Mesendoderm (in vitro differentiated cells): ENCODE measurements around the gene GRIP1.
A peak's percentile ranks its signal among the peaks of the same experiment; 100 is the strongest.

ENCODE experiments used
- DNase-seq: peaks from one replicate; pipeline ENCODE4 v3.0.0; 2013
- H2AK5ac ChIP-seq: 2 replicates; pipeline ENCODE4 v1.6.1; 2013; ENCODE audit warnings: low read length, inconsistent platforms
- H2BK120ac ChIP-seq: 2 replicates; pipeline ENCODE4 v1.6.1; 2013; ENCODE audit warnings: low read depth, mild to moderate bottlenecking, low read length, moderate library complexity, mixed read lengths
- H2BK15ac ChIP-seq: replicated peaks from 2 replicates; pipeline ENCODE4 v1.6.1; 2013; ENCODE audit warnings: low read depth, mild to moderate bottlenecking, moderate library complexity
- H2BK5ac ChIP-seq: 2 replicates; pipeline ENCODE4 v1.6.1; 2013; ENCODE audit warnings: low read length, inconsistent platforms
- H3K18ac ChIP-seq: 2 replicates; pipeline ENCODE4 v1.6.1; 2013; ENCODE audit warnings: mild to moderate bottlenecking, low read length, mixed read lengths
- H3K23ac ChIP-seq: one replicate; pipeline ENCODE4 v1.6.1; 2013; ENCODE audit warnings: low read length
- H3K27ac ChIP-seq: 2 replicates; pipeline ENCODE4 v1.5.1; 2013; ENCODE audit warnings: low read depth, mild to moderate bottlenecking, inconsistent platforms, low read length, moderate library complexity
- H3K27me3 ChIP-seq: 2 replicates; pipeline ENCODE4 v1.6.1; 2013; ENCODE audit warnings: low read length, control low read depth, mild to moderate bottlenecking, inconsistent platforms; ENCODE audit not compliant: insufficient read depth, poor library complexity
- H3K36me3 ChIP-seq: 2 replicates; pipeline ENCODE4 v1.6.1; 2013; ENCODE audit warnings: low read length, inconsistent platforms; ENCODE audit not compliant: control insufficient read depth, insufficient read depth
- H3K4ac ChIP-seq: one replicate; pipeline ENCODE4 v1.6.1; 2013; ENCODE audit warnings: low read depth, mild to moderate bottlenecking, low read length, moderate library complexity
- H3K4me1 ChIP-seq: 2 replicates; pipeline ENCODE4 v1.6.1; 2013; ENCODE audit warnings: low read depth, low read length, inconsistent platforms; ENCODE audit not compliant: control insufficient read depth
- H3K4me2 ChIP-seq: 2 replicates; pipeline ENCODE4 v1.6.1; 2013; ENCODE audit warnings: low read length
- H3K4me3 ChIP-seq: 2 replicates; pipeline ENCODE4 v1.5.1; 2013; ENCODE audit warnings: mild to moderate bottlenecking, low read length
- H3K56ac ChIP-seq: one replicate; pipeline ENCODE4 v1.6.1; 2013; ENCODE audit warnings: low read length
- H3K79me1 ChIP-seq: 2 replicates; pipeline ENCODE4 v1.6.1; 2013; ENCODE audit warnings: low read length, inconsistent platforms
- H3K79me2 ChIP-seq: 2 replicates; pipeline ENCODE4 v1.6.1; 2013; ENCODE audit warnings: mild to moderate bottlenecking, low read length; ENCODE audit not compliant: control insufficient read depth, insufficient read depth
- H3K9ac ChIP-seq: 2 replicates; pipeline ENCODE4 v1.6.1; 2013; ENCODE audit warnings: low read length, inconsistent platforms
- H4K5ac ChIP-seq: one replicate; pipeline ENCODE4 v1.6.1; 2013; ENCODE audit warnings: low read length
- H4K8ac ChIP-seq: one replicate; pipeline ENCODE4 v1.6.1; 2013; ENCODE audit warnings: low read depth, mild to moderate bottlenecking, control low read depth, low read length, moderate library complexity
- WGBS: extraction: QIAGEN DNeasy Blood & Tissue Kit; methylation state at CpG from one replicate; pipeline ENCODE4 v1.1.7; 2013; ENCODE audit warnings: low lambda C conversion rate, missing lambda C conversion rate; ENCODE audit not compliant: insufficient coverage; ENCODE audit errors: extremely low coverage; 5-methylcytosine and 5-hydroxymethylcytosine counted together

Gene GRIP1

GRCh38 chr12:66497008-66497897 is 181.6 kb downstream of the GRIP1 start:
- H4K5ac ChIP-seq: no peak overlapping the region
- no peak overlapping the region for H3K4ac ChIP-seq
- no peak overlapping the region for H2BK120ac ChIP-seq
- H3K23ac ChIP-seq: peak overlapping the region; percentile 4
- peak overlapping the region; percentile 76 for H3K56ac ChIP-seq
- H3K4me3 ChIP-seq: no peak overlapping the region
- H3K18ac ChIP-seq: peak overlapping the region; percentile 5
- peak overlapping the region; percentile 82 for H3K27ac ChIP-seq
- WGBS: no CpG with 5 or more reads among the region's 8 CpGs
- no peaks in the 10 kb centered on the region for H3K27me3 ChIP-seq
- H2AK5ac ChIP-seq: peak overlapping the region; percentile 45
- H2BK5ac ChIP-seq: peak overlapping the region; percentile 58
- H4K8ac ChIP-seq: no peak overlapping the region
- H3K79me2 ChIP-seq: no peaks in the 10 kb centered on the region
- no peaks in the 10 kb centered on the region for H3K79me1 ChIP-seq
- peak overlapping the region; percentile 17 for H3K9ac ChIP-seq
- H3K36me3 ChIP-seq: no peaks in the 10 kb centered on the region
- DNase-seq: peak; percentile 77
- H2BK15ac ChIP-seq: no peak overlapping the region
- H3K4me1 ChIP-seq: peaks cover 20% of the 10 kb centered on the region
- H3K4me2 ChIP-seq: no peak overlapping the region

DNA sequence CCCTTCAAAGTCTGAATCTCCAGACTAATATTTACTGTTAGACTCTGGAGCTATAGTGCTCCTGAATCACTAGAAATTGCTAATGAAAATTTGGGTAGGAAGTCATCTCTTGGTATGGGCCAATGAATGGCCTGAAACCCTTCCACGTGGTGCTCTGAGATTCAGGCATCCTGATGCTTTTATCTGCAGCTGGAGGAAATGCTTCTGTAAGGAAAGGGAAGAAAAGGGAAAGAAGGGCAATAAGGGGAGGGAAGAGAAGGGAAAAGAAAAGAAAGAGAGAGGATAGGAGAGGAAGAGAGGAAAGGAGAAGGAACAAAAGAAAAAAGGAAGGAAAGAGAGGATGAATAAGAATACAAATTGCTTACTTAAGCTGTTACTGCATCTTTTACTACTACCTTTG is 182.3 kb downstream of the GRIP1 start:
- Histone ChIP-seq H3K4me1 (peaks cover 20% of the 10 kb centered on the region), H4K8ac (no peak overlapping the region), H3K27me3 (no peaks in the 10 kb centered on the region), H3K36me3 (no peaks in the 10 kb centered on the region), H2AK5ac (no peak overlapping the region), H3K56ac (no peak overlapping the region), H2BK120ac (no peak overlapping the region), H3K9ac (no peak overlapping the region), H4K5ac (no peak overlapping the region), H3K4ac (no peak overlapping the region), H3K23ac (no peak overlapping the region), H3K4me3 (no peak overlapping the region), H2BK5ac (no peak overlapping the region), H3K18ac (peak overlapping the region; percentile 34), H3K27ac (peak overlapping the region; percentile 62), H3K79me1 (no peaks in the 10 kb centered on the region), H3K4me2 (no peak overlapping the region), H2BK15ac (no peak overlapping the region), H3K79me2 (no peaks in the 10 kb centered on the region)
- DNase-seq: no peak
- no CpG with 5 or more reads among the region's 1 CpG for WGBS

DNA sequence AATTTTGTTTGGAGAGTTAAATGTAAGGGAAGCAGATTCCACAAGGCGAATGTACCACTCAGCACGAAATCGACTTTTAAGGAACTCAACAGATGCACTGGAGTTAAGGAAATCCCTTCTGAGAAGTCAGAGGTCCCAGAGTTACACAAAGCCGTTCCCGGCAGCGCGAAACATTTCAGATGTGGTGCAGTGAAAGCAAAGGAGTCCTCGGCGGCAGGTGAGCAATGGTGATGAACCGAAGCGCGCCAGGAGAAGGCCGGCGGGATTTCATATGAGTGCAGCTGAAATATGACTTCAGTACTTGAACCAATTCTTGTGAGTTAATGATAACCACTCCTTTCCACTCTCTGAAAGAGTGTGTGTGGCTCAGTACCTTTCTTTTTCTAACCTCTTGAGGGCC is 183.2 kb downstream of the GRIP1 start:
- Histone ChIP-seq H3K56ac (peak overlapping the region; percentile 27), H4K8ac (no peak overlapping the region), H3K9ac (no peak overlapping the region), H3K79me1 (no peaks in the 10 kb centered on the region), H2AK5ac (no peak overlapping the region), H3K4me2 (no peak overlapping the region), H3K18ac (peak overlapping the region; percentile 1), H4K5ac (no peak overlapping the region), H3K4ac (no peak overlapping the region), H2BK120ac (no peak overlapping the region), H3K4me3 (no peak overlapping the region), H2BK5ac (no peak overlapping the region), H3K23ac (no peak overlapping the region), H3K4me1 (peaks cover 18% of the 10 kb centered on the region), H2BK15ac (no peak overlapping the region), H3K36me3 (no peaks in the 10 kb centered on the region), H3K27ac (peak overlapping the region; percentile 62), H3K79me2 (no peaks in the 10 kb centered on the region), H3K27me3 (no peaks in the 10 kb centered on the region)
- WGBS: no CpG with 5 or more reads among the region's 14 CpGs
- no peak for DNase-seq

DNA sequence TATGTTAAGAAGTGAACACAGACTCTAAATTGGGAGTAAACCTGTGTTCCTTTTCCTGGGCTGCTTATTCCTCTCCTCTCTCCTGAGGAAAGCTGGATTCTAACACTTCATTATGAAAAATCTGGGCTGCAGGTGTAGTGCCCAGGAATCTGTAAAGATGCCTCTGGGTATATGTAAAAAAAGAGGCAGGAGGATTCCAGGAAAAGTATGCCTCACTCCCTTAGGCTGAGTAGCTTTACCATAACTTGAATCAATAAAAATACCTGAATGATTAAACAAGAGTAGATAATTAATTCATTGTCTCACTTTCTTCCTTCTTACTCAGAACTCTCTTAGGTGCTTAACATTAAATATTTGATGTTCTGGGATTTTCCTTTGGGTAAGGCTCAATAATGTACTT is 185.1 kb downstream of the GRIP1 start:
- no peak overlapping the region for H2BK15ac ChIP-seq
- H3K27ac ChIP-seq: no peak overlapping the region
- no peaks in the 10 kb centered on the region for H3K27me3 ChIP-seq
- no peak overlapping the region for H2BK5ac ChIP-seq
- no peak overlapping the region for H3K4ac ChIP-seq
- H2AK5ac ChIP-seq: no peak overlapping the region
- no peaks in the 10 kb centered on the region for H3K36me3 ChIP-seq
- DNase-seq: no peak
- no peak overlapping the region for H4K5ac ChIP-seq
- H3K4me1 ChIP-seq: peaks cover 14% of the 10 kb centered on the region
- no peak overlapping the region for H4K8ac ChIP-seq
- no peak overlapping the region for H3K4me3 ChIP-seq
- H3K23ac ChIP-seq: no peak overlapping the region
- H3K79me1 ChIP-seq: no peaks in the 10 kb centered on the region
- H2BK120ac ChIP-seq: no peak overlapping the region
- no peaks in the 10 kb centered on the region for H3K79me2 ChIP-seq
- H3K18ac ChIP-seq: no peak overlapping the region
- H3K56ac ChIP-seq: no peak overlapping the region
- no peak overlapping the region for H3K4me2 ChIP-seq
- H3K9ac ChIP-seq: no peak overlapping the region

GRCh38 chr12:66491853-66492252 is 187.0 kb downstream of the GRIP1 start:
- Histone ChIP-seq H3K79me1 (no peaks in the 10 kb centered on the region), H4K5ac (no peak overlapping the region), H3K4me3 (no peak overlapping the region), H3K27me3 (no peaks in the 10 kb centered on the region), H2BK15ac (no peak overlapping the region), H3K4ac (no peak overlapping the region), H2BK5ac (no peak overlapping the region), H4K8ac (no peak overlapping the region), H3K9ac (no peak overlapping the region), H2BK120ac (no peak overlapping the region), H3K56ac (no peak overlapping the region), H3K79me2 (no peaks in the 10 kb centered on the region), H3K23ac (no peak overlapping the region), H3K4me1 (peaks cover 5% of the 10 kb centered on the region), H3K18ac (no peak overlapping the region), H3K4me2 (no peak overlapping the region), H3K27ac (no peak overlapping the region), H3K36me3 (no peaks in the 10 kb centered on the region), H2AK5ac (no peak overlapping the region)
- WGBS: no CpG with 5 or more reads among the region's 3 CpGs
- DNase-seq: no peak
